HEK293 (cell line): ENCODE data around the gene ITGB6.
A peak's percentile ranks its signal among the peaks of the same experiment; 100 is the strongest.
"Not testable (repeated sequence)": the region's sequence is repeated elsewhere in the genome, so short reads cannot be mapped to it uniquely, and the experiment has no call there.

Source experiments
- CTCF ChIA-PET: fragments of 350-600 bp; formaldehyde crosslinking; extraction: SDS; loops from one replicate; lab custom pipeline; 2021; ENCODE audit warnings: antibody characterized with exemption; lab: Yijun Ruan, JAX
- POLR2A ChIA-PET: fragments of 300-600 bp; formaldehyde crosslinking; extraction: SDS; loops from one replicate; lab custom pipeline; 2020; ENCODE audit warnings: antibody characterized with exemption, inconsistent platforms; lab: Yijun Ruan, JAX
- H3K27ac ChIP-seq: fragments of 200-500 bp; sonication (Bioruptor generic); 2 replicates; pipeline ENCODE4 v1.5.1; 2014; ENCODE audit warnings: low read depth, low read length, control low read depth, inconsistent platforms; ENCODE audit errors: extremely low read depth
- H3K36me3 ChIP-seq, 2 experiments: fragments of 200-500 bp in 1 of 2; sonication (Bioruptor generic) in 1 of 2; 1 replicate in 1 of 2; 2 replicates in 1 of 2; pipeline ENCODE4 v1.5.1; 2014 to 2017; ENCODE audit warnings: inconsistent platforms in 2 of 2, low read length in 2 of 2; ENCODE audit not compliant: control insufficient read depth in 2 of 2, insufficient read depth in 1 of 2
- H3K4me1 ChIP-seq: fragments of 200-500 bp; sonication (Bioruptor generic); 2 replicates; pipeline ENCODE4 v1.5.1; 2014; ENCODE audit warnings: mild to moderate bottlenecking, low read length, inconsistent platforms; ENCODE audit not compliant: control insufficient read depth, insufficient read depth
- H3K4me3 ChIP-seq: 2 replicates; pipeline ENCODE4 v1.5.1; 2011; ENCODE audit warnings: low read depth, mild to moderate bottlenecking, control low read depth, low read length, moderate library complexity
- H3K9me3 ChIP-seq: fragments of 200-500 bp; sonication (Bioruptor generic); 2 replicates; pipeline ENCODE4 v1.5.1; 2014; ENCODE audit warnings: low read depth, low read length, inconsistent platforms; ENCODE audit not compliant: control insufficient read depth, insufficient read depth
- GLI4 ChIP-seq: fragments of 450-650 bp; formaldehyde crosslinking; IDR thresholded peaks from 2 replicates; pipeline ENCODE4 v1.5.1; 2016; ENCODE audit warnings: missing biosample characterization, missing genetic modification characterization
- SP3 ChIP-seq: fragments of 450-650 bp; formaldehyde crosslinking; IDR thresholded peaks from 2 replicates; pipeline ENCODE4 v1.5.1; 2016; ENCODE audit warnings: missing biosample characterization, missing genetic modification characterization
- YY1 ChIP-seq: fragments of 450-650 bp; formaldehyde crosslinking; IDR thresholded peaks from 2 replicates; pipeline ENCODE4 v1.5.1; 2018; ENCODE audit warnings: missing biosample characterization, missing genetic modification characterization
- ZBTB7A ChIP-seq: fragments of 450-650 bp; formaldehyde crosslinking; IDR thresholded peaks from 2 replicates; pipeline ENCODE4 v1.5.1; 2016; ENCODE audit warnings: low read depth, missing biosample characterization, missing genetic modification characterization
- ZFHX2 ChIP-seq: fragments of 450-650 bp; formaldehyde crosslinking; conservative IDR thresholded peaks from 2 replicates; pipeline ENCODE4 v1.5.1; 2016; ENCODE audit warnings: missing biosample characterization, missing genetic modification characterization
- ZFP41 ChIP-seq: fragments of 450-650 bp; formaldehyde crosslinking; IDR thresholded peaks from 2 replicates; pipeline ENCODE4 v1.5.1; 2016; ENCODE audit warnings: missing biosample characterization, missing genetic modification characterization, borderline replicate concordance
- ZNF133 ChIP-seq: fragments of 450-650 bp; formaldehyde crosslinking; IDR thresholded peaks from 2 replicates; pipeline ENCODE4 v1.5.1; 2016; ENCODE audit warnings: missing biosample characterization, missing genetic modification characterization
- ZNF148 ChIP-seq: fragments of 450-650 bp; formaldehyde crosslinking; IDR thresholded peaks from 2 replicates; pipeline ENCODE4 v1.5.0; 2017; ENCODE audit warnings: missing biosample characterization, missing genetic modification characterization, borderline replicate concordance
- ZNF19 ChIP-seq: fragments of 450-650 bp; formaldehyde crosslinking; IDR thresholded peaks from 2 replicates; pipeline ENCODE4; 2016; ENCODE audit warnings: missing biosample characterization, missing genetic modification characterization, low read depth
- ZNF2 ChIP-seq: fragments of 450-650 bp; formaldehyde crosslinking; IDR thresholded peaks from 2 replicates; pipeline ENCODE4 v1.5.1; 2016; ENCODE audit warnings: missing biosample characterization, missing genetic modification characterization
- ZNF214 ChIP-seq: fragments of 450-650 bp; formaldehyde crosslinking; IDR thresholded peaks from 2 replicates; pipeline ENCODE4 v1.5.1; 2017; ENCODE audit warnings: missing biosample characterization, mild to moderate bottlenecking, missing genetic modification characterization, borderline replicate concordance
- ZNF221 ChIP-seq: fragments of 450-650 bp; formaldehyde crosslinking; IDR thresholded peaks from 2 replicates; pipeline ENCODE4 v1.5.1; 2017; ENCODE audit warnings: missing biosample characterization, missing genetic modification characterization, borderline replicate concordance
- ZNF239 ChIP-seq: fragments of 450-650 bp; formaldehyde crosslinking; IDR thresholded peaks from 2 replicates; pipeline ENCODE4 v1.5.1; 2016; ENCODE audit warnings: missing biosample characterization, missing genetic modification characterization
- ZNF341 ChIP-seq: fragments of 450-650 bp; formaldehyde crosslinking; IDR thresholded peaks from 2 replicates; pipeline ENCODE4; 2016; ENCODE audit warnings: low read depth, missing biosample characterization, missing genetic modification characterization
- ZNF548 ChIP-seq: fragments of 450-650 bp; formaldehyde crosslinking; IDR thresholded peaks from 2 replicates; pipeline ENCODE4 v1.5.1; 2016; ENCODE audit warnings: missing biosample characterization, missing genetic modification characterization
- ZNF585B ChIP-seq: fragments of 450-650 bp; formaldehyde crosslinking; IDR thresholded peaks from 2 replicates; pipeline ENCODE4 v1.5.1; 2016; ENCODE audit warnings: missing biosample characterization, missing genetic modification characterization
- ZNF610 ChIP-seq: fragments of 450-650 bp; formaldehyde crosslinking; IDR thresholded peaks from 2 replicates; pipeline ENCODE4 v1.5.1; 2016; ENCODE audit warnings: missing biosample characterization, missing genetic modification characterization, borderline replicate concordance
- ZNF621 ChIP-seq: fragments of 450-650 bp; formaldehyde crosslinking; IDR thresholded peaks from 2 replicates; pipeline ENCODE4 v1.5.1; 2017; ENCODE audit warnings: missing biosample characterization, missing genetic modification characterization
- ZNF654 ChIP-seq: fragments of 450-650 bp; formaldehyde crosslinking; IDR thresholded peaks from 2 replicates; pipeline ENCODE4 v1.5.1; 2016; ENCODE audit warnings: low read depth, missing biosample characterization, missing genetic modification characterization
- ZNF830 ChIP-seq: fragments of 450-650 bp; IDR thresholded peaks from 2 replicates; pipeline ENCODE4 v1.5.0; 2018; ENCODE audit warnings: missing biosample characterization, missing genetic modification characterization, low read depth, mild to moderate bottlenecking, moderate library complexity
- ZNF837 ChIP-seq: fragments of 450-650 bp; formaldehyde crosslinking; IDR thresholded peaks from 2 replicates; pipeline ENCODE4 v1.5.1; 2016; ENCODE audit warnings: missing biosample characterization, missing genetic modification characterization
- ZSCAN30 ChIP-seq: fragments of 450-650 bp; IDR thresholded peaks from 2 replicates; pipeline ENCODE4 v1.5.1; 2018; ENCODE audit warnings: missing biosample characterization, mild to moderate bottlenecking, missing genetic modification characterization, moderate library complexity
- TF ChIP-seq, protein P1 (sequence below): fragments of 450-650 bp; formaldehyde crosslinking; IDR thresholded peaks from 2 replicates; pipeline ENCODE4 v1.5.1; 2016; ENCODE audit warnings: missing biosample characterization, missing genetic modification characterization
- TF ChIP-seq, protein P2 (sequence below): fragments of 450-650 bp; formaldehyde crosslinking; IDR thresholded peaks from 2 replicates; pipeline ENCODE4 v1.5.1; 2016; ENCODE audit warnings: missing biosample characterization, missing genetic modification characterization
- TF ChIP-seq, protein P3 (sequence below): fragments of 450-650 bp; formaldehyde crosslinking; IDR thresholded peaks from 2 replicates; pipeline ENCODE4 v1.5.1; 2016; ENCODE audit warnings: missing biosample characterization, missing genetic modification characterization

Gene ITGB6

DNA sequence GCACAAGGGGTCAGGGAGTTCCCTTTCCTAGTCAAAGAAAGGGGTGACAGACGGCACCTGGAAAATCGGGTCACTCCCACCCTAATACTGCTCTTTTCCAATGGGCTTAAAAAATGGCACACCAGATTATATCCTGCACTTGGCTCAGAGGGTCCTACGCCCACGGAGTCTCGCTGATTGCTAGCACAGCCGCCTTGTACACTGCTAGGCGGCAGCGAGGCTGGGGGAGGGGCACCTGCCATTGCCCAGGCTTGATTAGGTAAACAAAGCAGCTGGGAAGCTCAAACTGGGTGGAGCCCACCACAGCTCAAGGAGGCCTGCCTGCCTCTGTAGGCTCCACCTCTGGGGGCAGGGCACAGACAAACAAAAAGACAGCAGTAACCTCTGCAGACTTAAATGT is 85.4 kb downstream of the ITGB6 start:
- H3K4me1 ChIP-seq, H3K4me3 ChIP-seq, H3K36me3 ChIP-seq, H3K9me3 ChIP-seq, H3K27ac ChIP-seq, CTCF ChIA-PET, POLR2A ChIA-PET: not testable (repeated sequence)
- 0 out of 2 replicates have a peak, but pooled peaks have one; percentile 17 for TF ChIP-seq ZFHX2
- TF ChIP-seq ZNF341: 0 out of 2 replicates have a peak, but pooled peaks have one; percentile 27

- no peaks in the 10 kb centered on the region for H3K4me1 ChIP-seq
- H3K4me3 ChIP-seq: no peak overlapping the region
- TF ChIP-seq, protein P1, sequence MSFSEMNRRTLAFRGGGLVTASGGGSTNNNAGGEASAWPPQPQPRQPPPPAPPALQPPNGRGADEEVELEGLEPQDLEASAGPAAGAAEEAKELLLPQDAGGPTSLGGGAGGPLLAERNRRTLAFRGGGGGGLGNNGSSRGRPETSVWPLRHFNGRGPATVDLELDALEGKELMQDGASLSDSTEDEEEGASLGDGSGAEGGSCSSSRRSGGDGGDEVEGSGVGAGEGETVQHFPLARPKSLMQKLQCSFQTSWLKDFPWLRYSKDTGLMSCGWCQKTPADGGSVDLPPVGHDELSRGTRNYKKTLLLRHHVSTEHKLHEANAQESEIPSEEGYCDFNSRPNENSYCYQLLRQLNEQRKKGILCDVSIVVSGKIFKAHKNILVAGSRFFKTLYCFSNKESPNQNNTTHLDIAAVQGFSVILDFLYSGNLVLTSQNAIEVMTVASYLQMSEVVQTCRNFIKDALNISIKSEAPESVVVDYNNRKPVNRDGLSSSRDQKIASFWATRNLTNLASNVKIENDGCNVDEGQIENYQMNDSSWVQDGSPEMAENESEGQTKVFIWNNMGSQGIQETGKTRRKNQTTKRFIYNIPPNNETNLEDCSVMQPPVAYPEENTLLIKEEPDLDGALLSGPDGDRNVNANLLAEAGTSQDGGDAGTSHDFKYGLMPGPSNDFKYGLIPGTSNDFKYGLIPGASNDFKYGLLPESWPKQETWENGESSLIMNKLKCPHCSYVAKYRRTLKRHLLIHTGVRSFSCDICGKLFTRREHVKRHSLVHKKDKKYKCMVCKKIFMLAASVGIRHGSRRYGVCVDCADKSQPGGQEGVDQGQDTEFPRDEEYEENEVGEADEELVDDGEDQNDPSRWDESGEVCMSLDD (tag by site-specific recombination): no peak
- TF ChIP-seq ZNF2 (tag by site-specific recombination) (no peak), ZNF585B (no peak), ZNF654 (no peak), ZNF621 (tag by site-specific recombination) (no peak), ZNF610 (tag by site-specific recombination) (no peak), ZNF19 (tag by site-specific recombination) (no peak), ZNF837 (tag by site-specific recombination) (no peak), ZNF221 (tag by site-specific recombination) (no peak), ZNF239 (tag by site-specific recombination) (no peak), ZNF133 (tag by site-specific recombination) (no peak), YY1 (tag by site-specific recombination) (no peak), GLI4 (tag by site-specific recombination) (no peak)
- TF ChIP-seq, protein P2, sequence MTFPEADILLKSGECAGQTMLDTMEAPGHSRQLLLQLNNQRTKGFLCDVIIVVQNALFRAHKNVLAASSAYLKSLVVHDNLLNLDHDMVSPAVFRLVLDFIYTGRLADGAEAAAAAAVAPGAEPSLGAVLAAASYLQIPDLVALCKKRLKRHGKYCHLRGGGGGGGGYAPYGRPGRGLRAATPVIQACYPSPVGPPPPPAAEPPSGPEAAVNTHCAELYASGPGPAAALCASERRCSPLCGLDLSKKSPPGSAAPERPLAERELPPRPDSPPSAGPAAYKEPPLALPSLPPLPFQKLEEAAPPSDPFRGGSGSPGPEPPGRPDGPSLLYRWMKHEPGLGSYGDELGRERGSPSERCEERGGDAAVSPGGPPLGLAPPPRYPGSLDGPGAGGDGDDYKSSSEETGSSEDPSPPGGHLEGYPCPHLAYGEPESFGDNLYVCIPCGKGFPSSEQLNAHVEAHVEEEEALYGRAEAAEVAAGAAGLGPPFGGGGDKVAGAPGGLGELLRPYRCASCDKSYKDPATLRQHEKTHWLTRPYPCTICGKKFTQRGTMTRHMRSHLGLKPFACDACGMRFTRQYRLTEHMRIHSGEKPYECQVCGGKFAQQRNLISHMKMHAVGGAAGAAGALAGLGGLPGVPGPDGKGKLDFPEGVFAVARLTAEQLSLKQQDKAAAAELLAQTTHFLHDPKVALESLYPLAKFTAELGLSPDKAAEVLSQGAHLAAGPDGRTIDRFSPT (tag by site-specific recombination): no peak
- no peak overlapping the region for H3K27ac ChIP-seq
- CTCF ChIA-PET: no interaction called here
- POLR2A ChIA-PET: no interaction called here
- H3K36me3 ChIP-seq: no peaks in the 10 kb centered on the region
- H3K9me3 ChIP-seq: no peaks in the 10 kb centered on the region
Measured at GRCh38 chr2:160114020-160114419, 86.1 kb downstream of the ITGB6 start.

GRCh38 chr2:160111951-160112798 is 87.9 kb downstream of the ITGB6 start:
- H3K4me1 ChIP-seq: no peaks in the 10 kb centered on the region
- CTCF ChIA-PET: interaction anchor here (0.5 to 3.9 kb wide), 9 partner anchors 12 to 1211 kb away, joined by 3 to 26 read pairs (median 3); no protein-coding TSS in a partner anchor
- no peak overlapping the region for H3K4me3 ChIP-seq
- H3K27ac ChIP-seq: no peak overlapping the region
- POLR2A ChIA-PET: no interaction called here
- H3K9me3 ChIP-seq: no peaks in the 10 kb centered on the region
- no peaks in the 10 kb centered on the region for H3K36me3 ChIP-seq
- no peak for TF ChIP-seq ZNF830 (tag by site-specific recombination)
- no peak for TF ChIP-seq ZNF548 (tag by site-specific recombination)
- TF ChIP-seq, protein P3, sequence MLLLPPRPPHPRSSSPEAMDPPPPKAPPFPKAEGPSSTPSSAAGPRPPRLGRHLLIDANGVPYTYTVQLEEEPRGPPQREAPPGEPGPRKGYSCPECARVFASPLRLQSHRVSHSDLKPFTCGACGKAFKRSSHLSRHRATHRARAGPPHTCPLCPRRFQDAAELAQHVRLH: no peak
- TF ChIP-seq ZBTB7A: no peak
- TF ChIP-seq ZSCAN30 (tag by site-specific recombination): no peak
- no peak for TF ChIP-seq SP3 (tag by site-specific recombination)
- no peak for TF ChIP-seq ZNF214 (tag by site-specific recombination)
- TF ChIP-seq ZFP41: no peak
- no peak for TF ChIP-seq ZNF148 (tag by site-specific recombination)
